Activated naive CD4-positive, alpha-beta T cell treated with anti-CD3 and anti-CD28 coated beads, Interleukin-2, amount 10 ng/mL, durations not matched to agents 5 hours and 36 hours (primary cell): Measurements from ENCODE around the gene C1orf21. TPM values are rescaled to one million over a fixed set of nuclear protein-coding genes. Genes with fewer than 3 reads are reported as not detected.

ENCODE experiments used
- total RNA-seq, 2 experiments: library from RNA; stranded (reverse); gene quantifications; one replicate each; pipeline ENCODE4 v1.2.3, GENCODE V29; 2021

The C1orf21 gene, protein sequence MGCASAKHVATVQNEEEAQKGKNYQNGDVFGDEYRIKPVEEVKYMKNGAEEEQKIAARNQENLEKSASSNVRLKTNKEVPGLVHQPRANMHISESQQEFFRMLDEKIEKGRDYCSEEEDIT
- total RNA-seq = 1 to 10 TPM; 3.9 to 4.2 TPM

DNA sequence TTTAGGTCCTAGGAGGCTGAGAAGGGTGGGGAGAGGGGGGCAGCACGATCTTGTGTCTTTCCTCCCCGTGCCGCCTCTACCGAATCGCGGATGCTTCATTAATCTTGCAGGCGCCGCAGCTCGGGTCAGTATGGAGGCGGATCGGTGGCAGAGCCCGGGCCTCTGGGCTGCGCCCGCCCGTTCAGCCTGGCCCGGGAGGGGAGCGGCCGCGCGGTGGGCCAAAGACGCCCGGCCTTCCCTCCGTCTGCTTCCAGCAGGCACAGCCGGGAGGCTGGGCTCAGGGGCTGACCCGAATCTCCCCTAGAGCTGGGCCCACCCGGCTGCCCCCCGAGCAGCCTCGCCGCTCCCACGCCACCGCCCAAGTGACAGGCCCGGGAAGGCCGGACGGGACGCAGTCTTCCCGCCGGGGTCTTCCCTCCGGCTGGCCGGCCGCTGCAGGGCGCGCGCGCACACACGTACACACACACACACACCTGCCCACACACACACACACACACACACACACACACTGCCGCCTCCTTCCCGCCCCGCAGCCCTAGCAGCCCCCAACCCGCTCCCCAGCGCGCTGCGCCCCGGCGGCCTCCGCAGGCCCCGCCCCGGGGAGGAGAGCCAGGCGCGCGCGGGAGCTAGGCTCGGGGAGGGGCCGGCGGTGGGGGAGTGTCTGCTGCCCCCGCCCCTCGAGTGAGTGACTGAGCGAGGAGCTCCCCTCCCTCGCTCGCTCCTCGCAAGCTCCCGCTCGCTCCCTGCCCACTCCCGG lies at the start of gene C1orf21:
Gene C1orf21 (plus strand): TSS at position 718 of the 757 bp plus-strand sequence. CDS start 90,481 bp downstream, outside the sequence.

